Brain microvascular endothelial cell (primary cell): ENCODE results near the gene DDX4.
"Not testable (repeated sequence)": the region's sequence is repeated elsewhere in the genome, so short reads cannot be mapped to it uniquely, and the experiment has no call there.

ENCODE experiments used
- DNase-seq: peaks from one replicate; pipeline ENCODE4 v3.0.0-alpha.2; 2020
- H3K27ac ChIP-seq: fragments of 250-450 bp; sonication (Bioruptor Pico); 2 replicates; pipeline ENCODE4 v1.5.1; 2020; ENCODE audit warnings: mild to moderate bottlenecking, moderate library complexity
- H3K27me3 ChIP-seq: fragments of 250-450 bp; sonication (Bioruptor Pico); replicated peaks from 2 replicates; pipeline ENCODE4 v1.5.1; 2020; ENCODE audit warnings: mild to moderate bottlenecking
- H3K36me3 ChIP-seq: fragments of 250-450 bp; sonication (Bioruptor Pico); replicated peaks from 2 replicates; pipeline ENCODE4 v1.5.1; 2020; ENCODE audit warnings: mild to moderate bottlenecking
- H3K4me3 ChIP-seq: 2 replicates; pipeline ENCODE4 v1.5.1; 2011; ENCODE audit warnings: low read depth, mild to moderate bottlenecking, control low read depth, low read length, moderate library complexity
- CTCF ChIP-seq: IDR thresholded peaks from 2 replicates; pipeline ENCODE4 v1.5.1; 2011; ENCODE audit warnings: low read depth, mild to moderate bottlenecking, moderate library complexity, low read length, control low read depth, inconsistent platforms; ENCODE audit errors: missing control alignments
- in situ Hi-C: cut with HindIII; loops from 2 replicates; pipeline ENCODE4 v1.10.0; 2017; ENCODE audit warnings: low sequenced_read_pairs, low pct_ligation_motif_present

DDX4 gene

GRCh38 chr5:55737793-55738192, at the start of gene DDX4:
Gene DDX4, plus strand, starts transcription at chr5:55738061. Its CDS starts 903 bp downstream, at chr5:55738964.
- H3K27ac ChIP-seq: no peak within 1 kb of the TSS
- no peak for TF ChIP-seq CTCF
- in situ Hi-C loops: no loop called here
- no peaks in the 10 kb centered on the region for H3K27me3 ChIP-seq
- H3K4me3 ChIP-seq: no peak within 1 kb of the TSS
- no peaks in the 10 kb centered on the region for H3K36me3 ChIP-seq
- no peak for DNase-seq

GRCh38 chr5:55691265-55692105, 46.4 kb upstream of the DDX4 start:
- in situ Hi-C loops: no loop called here
- Histone ChIP-seq H3K4me3 (no peak overlapping the region), H3K36me3 (no peaks in the 10 kb centered on the region), H3K27ac (no peak overlapping the region), H3K27me3 (no peaks in the 10 kb centered on the region)
- DNase-seq: no peak
- TF ChIP-seq CTCF: peak; percentile 32

GRCh38 chr5:55692106-55692417, 45.8 kb upstream of the DDX4 start:
- DNase-seq: no peak
- H3K36me3 ChIP-seq: peaks cover under 1% of the 10 kb centered on the region
- no peak for TF ChIP-seq CTCF
- no peaks in the 10 kb centered on the region for H3K27me3 ChIP-seq
- no peak overlapping the region for H3K4me3 ChIP-seq
- in situ Hi-C loops: no loop called here
- no peak overlapping the region for H3K27ac ChIP-seq

GRCh38 chr5:55692509-55692908, 45.4 kb upstream of the DDX4 start:
- in situ Hi-C loops: no loop called here
- Histone ChIP-seq H3K36me3 (peaks cover 3% of the 10 kb centered on the region), H3K27ac (no peak overlapping the region), H3K4me3 (no peak overlapping the region), H3K27me3 (no peaks in the 10 kb centered on the region)
- TF ChIP-seq CTCF: no peak
- DNase-seq: no peak

- in situ Hi-C loops: no loop called here
These were observed 43.6 kb upstream of the DDX4 start for GRCh38 chr5:55694152-55694830.

GRCh38 chr5:55696704-55697103, 41.2 kb upstream of the DDX4 start:
- H3K4me3 ChIP-seq, in situ Hi-C loops, H3K27me3 ChIP-seq, H3K27ac ChIP-seq, H3K36me3 ChIP-seq, DNase-seq: not testable (repeated sequence)

More at GRCh38 chr5:55694152-55694830, 43.6 kb upstream of the DDX4 start:
- no peak for DNase-seq
- H3K4me3 ChIP-seq: no peak overlapping the region
- peaks cover 3% of the 10 kb centered on the region for H3K36me3 ChIP-seq
- peak; percentile 36 for TF ChIP-seq CTCF
- no peaks in the 10 kb centered on the region for H3K27me3 ChIP-seq
- no peak overlapping the region for H3K27ac ChIP-seq
